Smooth muscle cell (in vitro differentiated cells): Measurements from ENCODE around the gene FOXL3. TPM values are rescaled to one million over a fixed set of nuclear protein-coding genes. Genes with fewer than 3 reads are reported as not detected.

Experiments
- DNase-seq: peaks from one replicate; lab custom pipeline; 2025; ENCODE audit not compliant: unreplicated experiment; lab: John Stamatoyannopoulos, UW
- H2AFZ ChIP-seq: fragments of 200-600 bp; sonication (generic); 2 replicates; pipeline ENCODE4 v1.6.0; 2016; ENCODE audit warnings: antibody characterized with exemption, low read depth, mild to moderate bottlenecking
- H3F3A ChIP-seq: fragments of 200-600 bp; sonication (generic); 2 replicates; pipeline ENCODE4 v1.6.0; 2017; ENCODE audit warnings: antibody characterized with exemption, low read depth
- H3K27ac ChIP-seq: fragments of 200-600 bp; sonication (generic); 2 replicates; pipeline ENCODE4 v1.5.1; 2016; ENCODE audit warnings: low read depth, mild to moderate bottlenecking
- H3K27me3 ChIP-seq: fragments of 200-600 bp; sonication (generic); 2 replicates; pipeline ENCODE4 v1.6.1; 2016; ENCODE audit warnings: low read depth, mild to moderate bottlenecking
- H3K36me3 ChIP-seq: fragments of 200-600 bp; sonication (generic); 2 replicates; pipeline ENCODE4 v1.5.1; 2016; ENCODE audit warnings: low read depth
- H3K4me1 ChIP-seq: fragments of 200-600 bp; sonication (generic); 2 replicates; pipeline ENCODE4 v1.5.1; 2016; ENCODE audit warnings: low read depth
- H3K4me2 ChIP-seq: fragments of 200-600 bp; sonication (generic); 2 replicates; pipeline ENCODE4 v1.6.0; 2016; ENCODE audit warnings: mild to moderate bottlenecking
- H3K4me3 ChIP-seq: fragments of 200-600 bp; sonication (generic); 2 replicates; pipeline ENCODE4 v1.5.1; 2016; ENCODE audit warnings: mild to moderate bottlenecking
- H3K79me2 ChIP-seq: fragments of 200-600 bp; sonication (generic); 2 replicates; pipeline ENCODE4 v1.6.0; 2016; ENCODE audit warnings: low read depth, mild to moderate bottlenecking
- H3K9ac ChIP-seq: fragments of 200-600 bp; sonication (generic); 2 replicates; pipeline ENCODE4 v1.6.0; 2016; ENCODE audit warnings: low read depth
- H3K9me3 ChIP-seq: fragments of 200-600 bp; sonication (generic); replicated peaks from 2 replicates; pipeline ENCODE4 v1.5.1; 2016; ENCODE audit warnings: low read depth
- H4K20me1 ChIP-seq: fragments of 200-600 bp; sonication (generic); 2 replicates; pipeline ENCODE4 v1.6.0; 2016; ENCODE audit warnings: low read depth
- CTCF ChIP-seq: fragments of 200-600 bp; sonication (generic); IDR thresholded peaks from 2 replicates; pipeline ENCODE4 v1.5.1; 2017; ENCODE audit warnings: borderline replicate concordance, mild to moderate bottlenecking, antibody characterized with exemption; ENCODE audit not compliant: insufficient read depth, poor library complexity, severe bottlenecking
- WGBS: methylation state at CpG from one replicate; pipeline ENCODE4 v1.1.7; 2016; ENCODE audit warnings: low lambda C conversion rate; 5-methylcytosine and 5-hydroxymethylcytosine counted together
- polyA plus RNA-seq: library from polyadenylated mRNA; unstranded; fragments of >200 nt; fragmentation: Nextera tagmentation; extraction: Ambion mirVana; gene quantifications from 2 replicates; pipeline ENCODE4 v1.2.1, GENCODE V29; 2016
- total RNA-seq: library from RNA; depleted of rRNA; stranded (reverse); fragments of >200 nt; gene quantifications from 2 replicates; pipeline ENCODE4 v1.2.3, GENCODE V29; 2014

The FOXL3 gene
- total and polyA plus RNA-seq, 2 experiments from 2014 or later, result not detected

- Histone ChIP-seq H3K4me2 (no peak overlapping the region), H3K27ac (no peak overlapping the region), H3K36me3 (no peaks in the 10 kb centered on the region), H2AFZ (no peak overlapping the region), H3K27me3 (no peaks in the 10 kb centered on the region), H3K79me2 (no peaks in the 10 kb centered on the region), H4K20me1 (no peaks in the 10 kb centered on the region), H3K9ac (no peak overlapping the region), H3K9me3 (no peaks in the 10 kb centered on the region), H3K4me3 (no peak overlapping the region), H3K4me1 (no peaks in the 10 kb centered on the region), H3F3A (no peaks in the 10 kb centered on the region)
- no peak for TF ChIP-seq CTCF
- WGBS, result 87% methylated on average over 23 of the region's 23 CpGs
- no peak for DNase-seq
Observed at GRCh38 chr7:293681-294439, 3.9 kb downstream of the FOXL3 start.

DNA sequence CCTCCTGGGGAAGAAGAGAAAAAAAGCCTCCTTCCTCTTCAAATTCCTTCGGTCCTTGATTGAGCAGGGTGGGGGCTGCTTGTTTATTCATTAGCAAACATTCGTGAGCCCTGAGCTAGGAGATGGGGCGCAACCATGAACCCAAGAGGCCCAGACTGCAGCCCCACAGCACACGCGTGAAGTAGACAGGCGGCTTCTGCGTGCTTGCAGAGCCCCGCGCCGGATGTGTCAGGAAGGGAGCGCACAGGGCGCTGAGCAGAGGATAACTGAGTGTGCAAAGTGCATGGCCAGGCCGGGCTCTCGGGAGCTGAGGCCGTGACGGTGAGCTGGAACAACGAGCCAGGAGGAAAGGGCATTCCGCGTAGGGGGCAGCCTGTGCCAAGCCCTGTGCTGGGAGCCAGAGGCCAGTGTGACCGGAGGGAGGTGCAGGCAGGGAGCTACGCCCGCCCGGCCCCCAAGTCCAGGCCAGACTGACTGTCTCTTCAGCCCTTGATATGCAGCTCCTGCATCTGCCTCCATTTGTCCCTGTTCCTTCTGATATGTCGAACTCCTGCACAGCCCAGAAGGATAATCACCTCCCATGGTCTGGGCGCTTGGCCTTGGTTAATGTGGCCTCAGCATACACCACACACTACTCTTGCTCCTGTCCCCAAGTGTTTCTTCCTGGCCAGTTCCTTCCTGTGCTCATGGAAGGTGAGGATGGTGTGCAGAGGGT, 4.6 kb downstream of the FOXL3 start:
- no peaks in the 10 kb centered on the region for H3K9me3 ChIP-seq
- H3K27me3 ChIP-seq, result no peaks in the 10 kb centered on the region
- no peak for TF ChIP-seq CTCF
- no peak overlapping the region for H3K9ac ChIP-seq
- 94% methylated on average over 25 of the region's 25 CpGs for WGBS
- no peaks in the 10 kb centered on the region for H3K79me2 ChIP-seq
- H3K27ac ChIP-seq, result no peak overlapping the region
- H3K4me3 ChIP-seq, result no peak overlapping the region
- H3K36me3 ChIP-seq, result no peaks in the 10 kb centered on the region
- no peak for DNase-seq
- no peaks in the 10 kb centered on the region for H3F3A ChIP-seq
- no peak overlapping the region for H2AFZ ChIP-seq
- H3K4me2 ChIP-seq, result no peak overlapping the region
- no peaks in the 10 kb centered on the region for H4K20me1 ChIP-seq
- H3K4me1 ChIP-seq, result no peaks in the 10 kb centered on the region

- Histone ChIP-seq H3K27me3 (no peaks in the 10 kb centered on the region), H3K9ac (no peak overlapping the region), H3K4me1 (no peaks in the 10 kb centered on the region), H3K36me3 (no peaks in the 10 kb centered on the region), H3F3A (no peaks in the 10 kb centered on the region), H3K9me3 (no peaks in the 10 kb centered on the region), H3K79me2 (no peaks in the 10 kb centered on the region), H4K20me1 (no peaks in the 10 kb centered on the region), H3K4me3 (no peak overlapping the region), H3K27ac (no peak overlapping the region), H2AFZ (no peak overlapping the region), H3K4me2 (no peak overlapping the region)
- TF ChIP-seq CTCF, result no peak
- DNase-seq, result no peak
- 90% methylated on average over 24 of the region's 27 CpGs for WGBS
Observed at GRCh38 chr7:295155-296154, 5.5 kb downstream of the FOXL3 start.
